CD14-positive monocyte (primary cell): ENCODE measurements around the gene CDKN2B-AS1. TPM values are rescaled to one million over a fixed set of nuclear protein-coding genes. Genes with fewer than 3 reads are reported as not detected.

Experiments used
- DNase-seq, 3 donors: peaks; one replicate each; pipeline ENCODE4 v3.0.0-alpha.2; 2011 to 2022
- H2AFZ ChIP-seq: 2 replicates; pipeline ENCODE4 v1.6.0; 2012; ENCODE audit warnings: mild to moderate bottlenecking, low read depth, low read length, inconsistent platforms; ENCODE audit not compliant: insufficient read depth, poor library complexity, severe bottlenecking
- H3K27ac ChIP-seq, 2 donors: 1 replicate in 1 of 2; 2 replicates in 1 of 2; pipeline ENCODE4 v1.5.1; 2012 to 2013; ENCODE audit warnings: low read length in 2 of 2, control low read depth in 1 of 2, inconsistent platforms in 1 of 2, low read depth in 1 of 2, mild to moderate bottlenecking in 1 of 2
- H3K27me3 ChIP-seq, 2 donors: one replicate each; pipeline versions ENCODE4 v1.6.0 to v1.6.1; 2011 to 2013; ENCODE audit warnings: low read length in 2 of 2; ENCODE audit not compliant: control insufficient read depth in 2 of 2, insufficient read depth in 2 of 2
- H3K36me3 ChIP-seq, 2 donors: replicated peaks in 1 of 2; 1 replicate in 1 of 2; 2 replicates in 1 of 2; pipeline versions ENCODE4 v1.5.1 to v1.6.1; 2012 to 2013; ENCODE audit warnings: low read length in 2 of 2, control low read depth in 1 of 2, inconsistent platforms in 1 of 2, mild to moderate bottlenecking in 1 of 2; ENCODE audit not compliant: insufficient read depth in 2 of 2, control insufficient read depth in 1 of 2
- H3K4me1 ChIP-seq, 2 donors: 1 replicate in 1 of 2; 2 replicates in 1 of 2; pipeline versions ENCODE4 v1.5.1 to v1.6.1; 2012 to 2013; ENCODE audit warnings: low read length in 2 of 2, control low read depth in 1 of 2, inconsistent platforms in 1 of 2, mild to moderate bottlenecking in 1 of 2, moderate library complexity in 1 of 2; ENCODE audit not compliant: insufficient read depth in 2 of 2, control insufficient read depth in 1 of 2
- H3K4me2 ChIP-seq: replicated peaks from 2 replicates; pipeline ENCODE3; 2012; ENCODE audit warnings: low read length, moderate library complexity, mild to moderate bottlenecking; ENCODE audit not compliant: poor library complexity, severe bottlenecking; ENCODE audit errors: extremely low read depth
- H3K4me3 ChIP-seq, 3 experiments: fragments of 200-600 bp in 1 of 3; sonication (generic) in 1 of 3; replicated peaks in 1 of 3; 1 replicate in 2 of 3; 2 replicates in 1 of 3; pipeline ENCODE4 v1.5.1; 2011 to 2013; ENCODE audit warnings: low read length in 3 of 3, mild to moderate bottlenecking in 3 of 3, control low read depth in 2 of 3, low read depth in 2 of 3, inconsistent platforms in 1 of 3, moderate library complexity in 1 of 3
- H3K79me2 ChIP-seq: 2 replicates; pipeline ENCODE4 v1.6.0; 2012; ENCODE audit warnings: mild to moderate bottlenecking, control low read depth, inconsistent platforms, low read length, moderate library complexity; ENCODE audit not compliant: insufficient read depth
- H3K9ac ChIP-seq: 2 replicates; pipeline ENCODE4 v1.6.0; 2017; ENCODE audit warnings: low read length, mild to moderate bottlenecking; ENCODE audit not compliant: insufficient read depth, poor library complexity, severe bottlenecking
- H3K9me3 ChIP-seq, 2 donors: replicated peaks in 1 of 2; 1 replicate in 1 of 2; 2 replicates in 1 of 2; pipeline versions ENCODE4 v1.5.1 to v1.6.1; 2012 to 2013; ENCODE audit warnings: low read length in 2 of 2, control low read depth in 1 of 2; ENCODE audit not compliant: control insufficient read depth in 1 of 2, insufficient read depth in 1 of 2
- H4K20me1 ChIP-seq: 2 replicates; pipeline ENCODE4 v1.6.0; 2012; ENCODE audit warnings: mild to moderate bottlenecking, low read length, control low read depth, moderate library complexity; ENCODE audit not compliant: insufficient read depth
- H3K27ac Mint-ChIP-seq, 7 donors: one replicate each; pipeline ENCODE4 v1.8.0; 2020; ENCODE audit warnings: mild to moderate bottlenecking in 7 of 7, mixed read lengths in 7 of 7, moderate library complexity in 6 of 7, inconsistent platforms in 2 of 7
- H3K27me3 Mint-ChIP-seq, 3 donors: one replicate each; pipeline ENCODE4 v1.8.0; 2021 to 2022; ENCODE audit warnings: low read depth in 3 of 3, mild to moderate bottlenecking in 3 of 3, mixed read lengths in 3 of 3, moderate library complexity in 3 of 3, inconsistent platforms in 1 of 3
- H3K36me3 Mint-ChIP-seq, 2 donors: one replicate each; pipeline ENCODE4 v1.8.0; 2020; ENCODE audit warnings: mixed read lengths in 2 of 2, inconsistent platforms in 1 of 2, mild to moderate bottlenecking in 1 of 2
- H3K4me1 Mint-ChIP-seq: one replicate; pipeline ENCODE4 v1.8.0; 2020; ENCODE audit warnings: mild to moderate bottlenecking, mixed read lengths
- H3K4me3 Mint-ChIP-seq, 2 donors: one replicate each; pipeline ENCODE4 v1.8.0; 2020; ENCODE audit warnings: mild to moderate bottlenecking in 2 of 2, mixed read lengths in 2 of 2, moderate library complexity in 1 of 2
- H3K9me3 Mint-ChIP-seq, 7 donors: one replicate each; pipeline ENCODE4 v1.8.0; 2020 to 2022; ENCODE audit warnings: mixed read lengths in 7 of 7, mild to moderate bottlenecking in 6 of 7, moderate library complexity in 6 of 7, inconsistent platforms in 2 of 7
- WGBS: methylation state at CpG from one replicate; pipeline ENCODE4 v1.1.5; 2013; ENCODE audit warnings: missing lambda C conversion rate; ENCODE audit not compliant: insufficient coverage; 5-methylcytosine and 5-hydroxymethylcytosine counted together
- intact Hi-C, 2 donors: fragments of 100-400 bp; cut with micrococcal nuclease; formaldehyde crosslinking; loops; one replicate each; pipeline versions ENCODE4 v1.15.0 to v1.15.1; 2023
- polyA plus RNA-seq, 3 donors: library from polyadenylated mRNA; depleted of rRNA in 1 of 3; unstranded in 2 of 3; stranded (reverse) in 1 of 3; fragments of 300-500 nt in 2 of 3; fragments of >200 nt in 1 of 3; fragmentation: Illumina TruSeq in 2 of 3; gene quantifications; 1 replicate in 2 of 3; 2 replicates in 1 of 3; pipeline ENCODE4 v1.2.3, GENCODE V29; 2012 to 2021
- TF ChIP-seq, protein P1 (sequence below): fragments of 200-600 bp; IDR thresholded peaks from one replicate; pipeline ENCODE4 v1.8.0; 2022; ENCODE audit warnings: antibody characterized with exemption, mild to moderate bottlenecking

CDKN2B-AS1 gene
- polyA plus RNA-seq, 3 donors, result 0.35 to 0.55 (median 0.50) TPM

DNA sequence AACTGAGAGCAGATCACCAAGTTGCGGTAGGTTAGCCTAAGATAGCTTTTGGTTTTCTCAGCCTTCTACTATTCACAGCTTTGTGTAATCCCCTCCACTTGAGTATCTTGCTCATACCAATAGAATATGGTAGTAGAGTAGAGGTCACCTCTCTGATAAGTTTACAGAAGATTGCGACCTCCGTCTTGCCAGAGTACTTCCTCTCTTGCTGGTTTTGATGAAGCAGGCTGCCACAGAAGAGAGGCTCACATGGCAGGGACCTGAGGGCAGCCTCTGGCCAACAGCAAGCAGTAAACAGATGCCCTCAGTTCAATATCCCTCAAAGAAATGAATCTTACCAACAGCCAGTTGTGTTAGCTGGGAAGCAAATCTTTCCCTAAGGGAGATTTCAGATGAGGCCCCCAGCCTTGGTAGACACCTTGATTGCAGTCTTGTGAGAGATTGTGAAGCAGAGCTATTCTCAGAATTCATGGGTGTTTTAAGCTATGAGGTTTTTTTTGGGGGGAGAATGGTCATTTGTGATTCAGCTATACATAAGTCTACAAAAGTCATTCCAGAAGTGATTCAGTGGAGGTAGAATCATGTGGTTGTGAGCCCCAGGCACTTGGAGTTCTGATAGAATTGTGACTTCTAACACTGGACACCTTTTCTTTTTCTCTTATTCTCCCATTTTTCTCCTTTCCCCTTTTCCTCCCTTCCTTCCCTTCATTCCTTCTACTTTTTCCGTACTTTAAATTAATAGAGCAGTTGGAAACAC is 37.2 kb downstream of the CDKN2B-AS1 start:
- Histone ChIP-seq H3K4me1 (peaks cover 38 to 59% of the 10 kb centered on the region in 2 donors), H3K27me3 (no peaks in the 10 kb centered on the region), H2AFZ (no peak overlapping the region), H3K27ac (no peak overlapping the region), H3K4me2 (no peak overlapping the region), H3K9me3 (no peaks in the 10 kb centered on the region), H4K20me1 (no peaks in the 10 kb centered on the region), H3K4me3 (no peak overlapping the region), H3K79me2 (no peaks in the 10 kb centered on the region), H3K9ac (no peak overlapping the region), H3K36me3 (no peaks in the 10 kb centered on the region)
- H3K27ac Mint-ChIP-seq, result peak overlapping the region in 4 of 7 donors; percentile 17 to 58 (median 49)
- WGBS, result no CpG with 5 or more reads among the region's 4 CpGs
- TF ChIP-seq, protein P1, sequence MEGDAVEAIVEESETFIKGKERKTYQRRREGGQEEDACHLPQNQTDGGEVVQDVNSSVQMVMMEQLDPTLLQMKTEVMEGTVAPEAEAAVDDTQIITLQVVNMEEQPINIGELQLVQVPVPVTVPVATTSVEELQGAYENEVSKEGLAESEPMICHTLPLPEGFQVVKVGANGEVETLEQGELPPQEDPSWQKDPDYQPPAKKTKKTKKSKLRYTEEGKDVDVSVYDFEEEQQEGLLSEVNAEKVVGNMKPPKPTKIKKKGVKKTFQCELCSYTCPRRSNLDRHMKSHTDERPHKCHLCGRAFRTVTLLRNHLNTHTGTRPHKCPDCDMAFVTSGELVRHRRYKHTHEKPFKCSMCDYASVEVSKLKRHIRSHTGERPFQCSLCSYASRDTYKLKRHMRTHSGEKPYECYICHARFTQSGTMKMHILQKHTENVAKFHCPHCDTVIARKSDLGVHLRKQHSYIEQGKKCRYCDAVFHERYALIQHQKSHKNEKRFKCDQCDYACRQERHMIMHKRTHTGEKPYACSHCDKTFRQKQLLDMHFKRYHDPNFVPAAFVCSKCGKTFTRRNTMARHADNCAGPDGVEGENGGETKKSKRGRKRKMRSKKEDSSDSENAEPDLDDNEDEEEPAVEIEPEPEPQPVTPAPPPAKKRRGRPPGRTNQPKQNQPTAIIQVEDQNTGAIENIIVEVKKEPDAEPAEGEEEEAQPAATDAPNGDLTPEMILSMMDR, result no peak
- H3K27me3 Mint-ChIP-seq, result peaks cover 0 to 4% (median 0%) of the 10 kb centered on the region in 3 donors
- H3K9me3 Mint-ChIP-seq, result no peaks in the 10 kb centered on the region
- H3K4me3 Mint-ChIP-seq, result no peak overlapping the region
- H3K4me1 Mint-ChIP-seq, result peaks cover 50% of the 10 kb centered on the region
- peaks cover 2 to 4% of the 10 kb centered on the region in 2 donors for H3K36me3 Mint-ChIP-seq
- peak in 2 of 3 donors; percentile 26 to 38 for DNase-seq
- intact Hi-C loops, result no loop called here

DNA sequence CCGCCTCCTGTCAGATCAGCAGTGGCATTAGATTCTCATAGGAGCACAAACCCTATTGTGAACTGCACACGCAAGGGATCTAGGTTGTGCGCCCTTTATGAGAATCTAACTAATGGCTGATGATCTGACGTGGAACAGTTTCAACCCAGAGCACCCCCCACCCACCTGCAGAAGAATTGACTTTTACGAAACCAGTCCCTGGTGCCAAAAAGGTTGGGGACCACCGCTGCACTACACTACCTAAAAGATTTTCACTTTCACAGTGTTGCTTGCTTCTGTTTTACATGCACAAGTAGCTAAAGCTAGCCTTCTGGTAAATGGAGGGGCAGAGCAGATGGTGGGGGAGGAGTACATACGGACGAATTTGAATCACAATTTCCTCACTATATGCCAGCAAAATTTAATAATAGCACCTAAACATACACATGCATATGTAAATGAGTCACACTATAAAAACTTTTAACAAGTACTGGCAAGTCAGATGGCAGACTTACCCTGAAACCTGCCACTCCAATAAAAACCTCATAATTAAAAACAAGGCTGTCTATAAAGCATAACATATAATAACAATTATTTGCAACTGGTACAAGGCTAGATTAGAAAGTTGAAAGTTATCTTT is 38.5 kb downstream of the CDKN2B-AS1 start:
- Mint-ChIP-seq H3K4me1 (peaks cover 61% of the 10 kb centered on the region), H3K4me3 (no peak overlapping the region), H3K9me3 (no peaks in the 10 kb centered on the region), H3K27ac (peak overlapping the region in 1 of 7 donors; percentile 80), H3K27me3 (peaks cover 0 to 2% (median 0%) of the 10 kb centered on the region in 3 donors), H3K36me3 (peaks cover 2 to 4% of the 10 kb centered on the region in 2 donors)
- Histone ChIP-seq H3K27ac (no peak overlapping the region), H3K9me3 (no peaks in the 10 kb centered on the region), H3K9ac (no peak overlapping the region), H3K36me3 (no peaks in the 10 kb centered on the region), H3K27me3 (no peaks in the 10 kb centered on the region), H3K4me3 (no peak overlapping the region), H4K20me1 (no peaks in the 10 kb centered on the region), H3K4me2 (no peak overlapping the region), H3K79me2 (no peaks in the 10 kb centered on the region), H2AFZ (no peak overlapping the region), H3K4me1 (peaks cover 51 to 72% of the 10 kb centered on the region in 2 donors)
- WGBS, result 83% methylated on average over 2 of the region's 8 CpGs
- no peak for DNase-seq
- TF ChIP-seq, protein P1, result no peak
- intact Hi-C loops, result no loop called here
